ENCODE results near the gene AVPI1.

- TF ChIP-seq POLR2A (IDR thresholded peaks at IDR 0.05) (no peak), CTCF (IDR thresholded peaks at IDR 0.05) (no peak), POLR2AphosphoS5 (IDR thresholded peaks at IDR 0.05; ENCODE audit: insufficient read depth in 1 of 2, low read depth in 1 of 2) (no peak)
Measured at GRCh38 chr10:97627731-97628130, 59.3 kb downstream of the AVPI1 start.
